COR-L47 (cell line): Measurements from ENCODE around the gene CACNA1H.

Experiments used
- DNase-seq: peaks from one replicate; lab custom pipeline; 2025; lab: John Stamatoyannopoulos, UW

The CACNA1H gene

DNA sequence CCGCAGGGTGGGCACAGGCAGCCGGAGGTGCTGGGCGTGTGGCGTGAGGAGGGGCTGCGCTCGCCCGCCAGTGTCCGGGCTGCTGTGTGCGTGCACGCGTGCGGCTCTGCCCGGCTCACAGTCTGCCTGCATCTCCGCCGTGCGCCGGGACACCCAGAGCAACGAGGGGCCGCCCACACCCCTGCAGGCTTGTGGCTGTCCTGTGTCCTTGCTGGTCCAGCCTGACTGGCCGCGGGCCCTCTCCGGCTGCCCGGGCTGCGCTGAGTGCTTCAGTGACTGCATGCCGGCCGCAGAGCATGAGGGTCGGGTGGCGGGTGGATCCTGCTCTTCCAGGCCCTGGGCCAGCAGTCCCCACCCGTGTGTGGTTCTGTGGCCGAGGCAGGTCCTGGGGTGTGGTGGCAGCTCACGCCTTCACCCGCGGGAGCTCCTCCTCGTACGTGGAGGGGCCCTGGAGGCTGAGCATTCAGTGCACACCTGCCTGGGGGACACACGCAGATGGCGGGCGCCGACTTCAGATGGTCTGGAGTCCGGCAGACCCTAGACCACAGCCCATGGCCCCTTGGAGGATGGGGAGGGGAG is 59.8 kb downstream of the CACNA1H start:
- DNase-seq = no peak

DNA sequence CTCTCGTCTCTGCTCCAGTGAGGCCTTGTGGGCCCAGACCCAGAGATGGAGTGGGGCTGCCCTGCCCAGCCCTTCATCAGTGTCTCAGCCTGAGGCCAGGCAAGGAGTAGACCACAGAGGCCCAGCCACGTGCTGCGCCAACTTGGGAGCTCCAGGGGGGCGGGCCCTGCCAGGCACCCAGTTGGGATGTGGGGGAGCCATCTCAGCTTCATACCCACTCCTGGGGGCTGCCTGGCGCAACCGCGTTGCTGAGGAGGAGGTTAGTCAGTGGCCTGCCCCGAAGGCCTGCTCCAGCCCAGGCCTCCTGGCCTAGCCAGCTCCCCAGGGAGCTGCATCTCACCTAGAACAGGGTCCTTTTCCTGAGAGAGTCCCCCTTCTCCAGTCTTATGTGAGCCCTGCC is 60.3 kb downstream of the CACNA1H start:
- no peak for DNase-seq

DNA sequence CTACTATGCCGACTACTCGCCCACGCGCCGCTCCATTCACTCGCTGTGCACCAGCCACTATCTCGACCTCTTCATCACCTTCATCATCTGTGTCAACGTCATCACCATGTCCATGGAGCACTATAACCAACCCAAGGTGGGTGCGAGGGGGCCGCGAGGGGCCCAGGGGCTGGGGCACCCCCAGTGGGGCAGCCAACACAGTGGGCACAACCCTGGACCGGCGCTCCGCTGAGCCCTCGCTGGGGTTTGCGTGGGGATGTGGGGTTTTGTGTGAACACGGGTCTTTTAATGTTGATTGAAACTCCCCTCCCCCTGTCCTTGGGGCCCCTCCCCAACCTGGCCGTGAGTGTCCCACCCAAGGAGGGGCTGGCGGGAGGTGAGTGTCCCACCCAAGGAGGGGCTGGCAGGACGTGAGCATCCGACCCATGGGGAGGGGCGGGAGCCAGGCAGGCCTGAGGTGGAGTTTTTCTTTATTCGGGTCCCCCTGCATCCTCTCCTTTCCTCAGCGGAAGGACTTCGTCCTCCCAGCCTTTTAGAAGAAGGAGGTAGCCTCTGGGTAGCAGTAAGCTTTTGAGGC is 61.0 kb downstream of the CACNA1H start:
- DNase-seq = no peak

DNA sequence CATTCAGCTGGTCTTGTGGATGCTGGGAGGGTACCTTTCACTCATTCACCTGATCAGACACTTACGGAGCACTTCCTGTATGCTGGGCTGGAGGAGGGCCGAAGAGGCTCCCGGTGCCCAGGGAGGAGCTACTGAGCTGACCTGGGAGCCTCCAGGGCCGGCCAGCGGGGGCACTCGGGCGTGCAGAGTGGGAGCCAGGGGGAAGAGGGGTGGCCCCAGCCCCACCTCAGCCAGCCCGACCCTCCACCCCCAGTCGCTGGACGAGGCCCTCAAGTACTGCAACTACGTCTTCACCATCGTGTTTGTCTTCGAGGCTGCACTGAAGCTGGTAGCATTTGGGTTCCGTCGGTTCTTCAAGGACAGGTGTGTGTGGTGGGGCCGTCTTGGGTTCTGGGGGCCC is 61.8 kb downstream of the CACNA1H start:
- DNase-seq = no peak

DNA sequence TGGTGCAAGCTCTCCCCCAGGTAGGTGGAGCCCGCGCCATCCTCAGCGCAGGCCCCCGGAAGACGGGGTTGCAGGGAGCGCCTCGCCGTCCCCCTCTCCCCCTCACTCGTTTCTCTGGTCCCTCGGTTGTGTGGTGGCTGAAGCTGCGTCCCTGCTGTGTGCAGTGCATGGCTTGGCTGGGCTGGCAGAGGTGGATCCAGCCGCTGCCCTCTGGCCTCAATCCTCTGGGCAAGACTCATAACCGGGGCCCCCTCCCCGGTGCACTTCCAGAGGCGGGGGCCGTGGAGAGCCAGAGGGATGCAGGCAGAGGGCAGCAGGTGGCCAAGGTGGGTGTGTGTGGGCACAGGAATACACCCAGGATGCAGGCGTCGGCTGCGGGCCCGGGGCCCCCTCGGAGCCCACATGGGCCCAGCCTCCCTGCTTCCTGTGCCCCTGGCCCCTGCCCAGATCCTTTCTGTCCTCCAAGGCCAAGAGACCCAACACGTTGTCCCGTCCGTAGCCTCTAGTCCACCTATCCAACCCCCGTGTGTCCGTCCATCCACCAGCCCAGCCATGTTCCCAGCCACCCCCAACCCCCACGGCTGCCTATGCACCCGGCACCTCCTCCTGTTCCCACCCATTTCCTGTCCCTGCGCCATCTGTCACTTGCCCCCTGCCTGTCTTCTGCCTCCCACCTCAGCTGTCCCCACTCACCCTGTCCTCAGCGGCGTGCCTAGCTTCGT is 62.8 kb downstream of the CACNA1H start:
- no peak for DNase-seq

GRCh38 chr16:1216296-1216619 is 63.4 kb downstream of the CACNA1H start:
- no peak for DNase-seq

GRCh38 chr16:1216681-1217400 is 63.9 kb downstream of the CACNA1H start:
- DNase-seq = no peak

- DNase-seq = no peak
Observed at GRCh38 chr16:1217526-1217925, 64.6 kb downstream of the CACNA1H start.

DNA sequence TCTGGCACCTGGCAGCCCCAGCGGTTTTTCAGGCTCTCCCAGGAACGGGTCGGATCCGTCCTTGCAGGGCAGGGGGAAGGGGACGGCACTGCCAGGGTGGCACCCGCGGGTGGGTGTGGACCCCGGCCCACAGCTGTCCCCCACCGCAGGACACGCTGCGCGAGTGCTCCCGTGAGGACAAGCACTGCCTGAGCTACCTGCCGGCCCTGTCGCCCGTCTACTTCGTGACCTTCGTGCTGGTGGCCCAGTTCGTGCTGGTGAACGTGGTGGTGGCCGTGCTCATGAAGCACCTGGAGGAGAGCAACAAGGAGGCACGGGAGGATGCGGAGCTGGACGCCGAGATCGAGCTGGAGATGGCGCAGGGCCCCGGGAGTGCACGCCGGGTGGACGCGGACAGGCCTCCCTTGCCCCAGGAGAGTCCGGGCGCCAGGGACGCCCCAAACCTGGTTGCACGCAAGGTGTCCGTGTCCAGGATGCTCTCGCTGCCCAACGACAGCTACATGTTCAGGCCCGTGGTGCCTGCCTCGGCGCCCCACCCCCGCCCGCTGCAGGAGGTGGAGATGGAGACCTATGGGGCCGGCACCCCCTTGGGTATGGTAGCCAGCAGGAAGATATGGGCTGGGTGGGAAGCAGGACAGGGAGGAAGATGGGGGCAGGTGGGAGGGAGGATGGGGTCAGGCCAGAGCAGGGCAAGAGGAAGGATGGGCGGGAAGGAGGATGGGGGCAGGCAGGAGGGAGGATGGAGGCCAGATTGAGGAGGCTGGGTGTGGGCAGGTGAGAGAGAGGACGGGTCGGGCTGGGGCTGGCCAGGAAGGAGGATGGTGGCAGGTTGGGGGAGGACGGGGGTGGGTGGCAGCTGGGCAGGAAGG is 65.4 kb downstream of the CACNA1H start:
- no peak for DNase-seq

DNA sequence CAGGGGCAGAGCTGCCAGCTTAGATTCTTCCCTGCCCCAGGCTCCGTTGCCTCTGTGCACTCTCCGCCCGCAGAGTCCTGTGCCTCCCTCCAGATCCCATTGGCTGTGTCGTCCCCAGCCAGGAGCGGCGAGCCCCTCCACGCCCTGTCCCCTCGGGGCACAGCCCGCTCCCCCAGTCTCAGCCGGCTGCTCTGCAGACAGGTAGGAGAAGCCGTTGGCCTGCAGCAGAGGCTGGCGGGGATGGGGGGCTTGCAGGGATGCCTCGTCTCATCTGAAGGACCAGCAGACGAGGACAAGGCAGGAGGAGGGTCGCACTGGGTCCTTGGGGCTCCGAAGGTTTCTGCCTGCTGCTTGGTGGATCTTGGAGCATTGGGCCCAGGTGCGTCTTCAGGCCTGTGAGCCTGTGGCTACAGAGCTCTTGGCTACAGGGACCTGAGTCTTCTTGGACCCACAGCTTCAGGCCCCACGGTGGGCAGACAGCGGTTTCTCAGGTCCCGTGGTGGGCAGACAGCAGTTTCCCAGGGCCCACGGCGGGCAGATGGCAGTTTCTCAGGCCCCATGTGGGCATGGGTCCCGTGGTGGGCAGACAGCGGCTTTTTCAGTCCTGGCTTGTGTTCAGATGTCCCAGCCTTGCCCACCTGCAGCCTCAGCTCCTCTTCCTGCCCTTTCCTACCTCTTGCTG is 66.2 kb downstream of the CACNA1H start:
- no peak for DNase-seq

GRCh38 chr16:1220098-1220728 is 67.3 kb downstream of the CACNA1H start:
- no peak for DNase-seq

- no peak for DNase-seq
Observed at GRCh38 chr16:1220841-1221627, 68.1 kb downstream of the CACNA1H start.

- no peak for DNase-seq
Observed at GRCh38 chr16:1221628-1222552, 69.0 kb downstream of the CACNA1H start.

GRCh38 chr16:1222553-1223354 is 69.8 kb downstream of the CACNA1H start:
- no peak for DNase-seq

GRCh38 chr16:1223355-1224214 is 70.7 kb downstream of the CACNA1H start:
- DNase-seq = no peak

DNA sequence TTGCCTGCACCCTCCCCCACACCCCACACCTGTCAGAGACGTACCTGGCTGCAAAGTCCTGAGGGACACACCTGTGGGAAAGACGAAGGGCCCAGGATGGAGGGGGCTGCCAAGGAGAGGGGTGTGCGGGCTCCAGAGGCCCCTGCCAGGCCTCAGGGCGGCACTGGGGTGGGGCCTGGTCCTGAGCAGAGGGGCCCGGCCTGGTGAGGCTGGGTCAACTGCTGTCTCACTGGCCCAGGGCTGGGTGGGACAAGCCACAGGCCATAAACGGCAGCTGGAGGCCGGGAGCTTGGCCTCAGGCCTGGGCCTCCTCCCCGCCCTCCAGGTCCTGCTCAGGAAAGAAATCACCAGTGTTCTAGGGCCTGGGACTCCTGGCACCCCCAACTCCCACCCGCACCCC is 71.7 kb downstream of the CACNA1H start:
- DNase-seq = no peak

DNA sequence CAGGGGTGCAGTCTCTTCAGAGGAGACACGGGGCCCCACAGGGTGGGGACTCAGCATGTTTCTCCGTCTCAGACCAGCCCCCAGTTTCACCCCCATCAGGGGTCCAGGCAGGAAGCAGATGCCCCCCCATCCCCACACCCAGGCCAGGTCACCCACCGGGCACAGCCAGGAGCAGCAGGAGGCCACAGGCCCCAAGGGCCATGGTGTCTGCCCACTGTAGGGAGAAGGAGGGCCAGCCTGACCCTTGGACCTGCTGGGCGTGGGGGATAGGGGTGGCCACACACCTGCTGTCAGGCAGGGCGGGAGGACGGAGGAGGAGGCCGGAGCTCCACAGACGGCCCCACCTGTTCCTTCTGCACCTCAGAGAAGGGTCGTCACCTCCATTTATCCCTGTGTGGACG is 72.1 kb downstream of the CACNA1H start, which contains the start of gene TPSG1:
TSS of gene TPSG1 (minus strand) at position 218 of the 401 bp plus-strand sequence. CDS start at position 202, 16 bp downstream.
- no peak for DNase-seq
